Endothelial cell (in vitro differentiated cells): ENCODE results near the gene SLC4A8. TPM values are rescaled to one million over a fixed set of nuclear protein-coding genes. Genes with fewer than 3 reads are reported as not detected.

Experiments used
- DNase-seq: peaks from one replicate; pipeline ENCODE4 v3.0.0; 2021; ENCODE audit warnings: low spot score
- H3K27ac Mint-ChIP-seq: one replicate; pipeline ENCODE4 v1.8.0; 2021; ENCODE audit warnings: mixed read lengths, inconsistent platforms; ENCODE audit not compliant: unreplicated experiment
- H3K27me3 Mint-ChIP-seq: one replicate; pipeline ENCODE4 v1.8.0; 2021; ENCODE audit warnings: mild to moderate bottlenecking, moderate library complexity, mixed read lengths, inconsistent platforms; ENCODE audit not compliant: unreplicated experiment
- H3K36me3 Mint-ChIP-seq: one replicate; pipeline ENCODE4 v1.8.0; 2021; ENCODE audit warnings: mild to moderate bottlenecking, low read depth, mixed read lengths, inconsistent platforms; ENCODE audit not compliant: unreplicated experiment
- H3K4me1 Mint-ChIP-seq: one replicate; pipeline ENCODE4 v1.8.0; 2021; ENCODE audit warnings: mild to moderate bottlenecking, mixed read lengths, inconsistent platforms; ENCODE audit not compliant: unreplicated experiment
- H3K4me3 Mint-ChIP-seq: one replicate; pipeline ENCODE4 v1.8.0; 2021; ENCODE audit warnings: mild to moderate bottlenecking, mixed read lengths, inconsistent platforms; ENCODE audit not compliant: unreplicated experiment
- H3K9me3 Mint-ChIP-seq: one replicate; pipeline ENCODE4 v1.8.0; 2021; ENCODE audit warnings: mixed read lengths, inconsistent platforms; ENCODE audit not compliant: unreplicated experiment
- total RNA-seq: library from RNA; stranded (reverse); fragmentation: NEBNext Ultra II Directional; extraction: Animal tissue kit (Norgen Biotek cat#: 25700); gene quantifications from one replicate; pipeline ENCODE4 v1.2.1, GENCODE V29; 2021; ENCODE audit not compliant: unreplicated experiment
- TF ChIP-seq, protein P1 (sequence below): fragments of 200-600 bp; sonication (generic); IDR thresholded peaks from one replicate; pipeline ENCODE4 v1.5.0; 2021; ENCODE audit warnings: antibody characterized with exemption; ENCODE audit not compliant: unreplicated experiment

SLC4A8 gene
- total RNA-seq, 1 donor from 2014 or later: 16.7 TPM

DNA sequence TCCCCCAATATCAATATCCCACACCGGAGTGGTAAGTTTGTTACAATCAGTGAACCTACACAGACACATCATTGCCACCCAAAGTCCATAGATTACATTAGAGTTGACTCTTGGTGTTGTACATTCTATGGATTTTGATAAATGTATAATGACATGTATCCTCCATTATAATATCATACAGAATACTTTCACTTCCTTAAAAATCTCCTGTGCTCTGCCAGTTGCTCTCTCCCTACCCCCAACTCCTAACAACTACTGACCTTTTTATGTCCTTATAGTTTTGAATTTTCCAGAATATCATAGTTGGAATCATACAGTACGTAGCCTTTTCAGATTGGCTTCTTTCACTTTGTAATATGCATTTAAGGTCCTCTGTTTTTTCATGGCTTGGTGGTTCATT, 48.4 kb downstream of the SLC4A8 start:
- TF ChIP-seq, protein P1, sequence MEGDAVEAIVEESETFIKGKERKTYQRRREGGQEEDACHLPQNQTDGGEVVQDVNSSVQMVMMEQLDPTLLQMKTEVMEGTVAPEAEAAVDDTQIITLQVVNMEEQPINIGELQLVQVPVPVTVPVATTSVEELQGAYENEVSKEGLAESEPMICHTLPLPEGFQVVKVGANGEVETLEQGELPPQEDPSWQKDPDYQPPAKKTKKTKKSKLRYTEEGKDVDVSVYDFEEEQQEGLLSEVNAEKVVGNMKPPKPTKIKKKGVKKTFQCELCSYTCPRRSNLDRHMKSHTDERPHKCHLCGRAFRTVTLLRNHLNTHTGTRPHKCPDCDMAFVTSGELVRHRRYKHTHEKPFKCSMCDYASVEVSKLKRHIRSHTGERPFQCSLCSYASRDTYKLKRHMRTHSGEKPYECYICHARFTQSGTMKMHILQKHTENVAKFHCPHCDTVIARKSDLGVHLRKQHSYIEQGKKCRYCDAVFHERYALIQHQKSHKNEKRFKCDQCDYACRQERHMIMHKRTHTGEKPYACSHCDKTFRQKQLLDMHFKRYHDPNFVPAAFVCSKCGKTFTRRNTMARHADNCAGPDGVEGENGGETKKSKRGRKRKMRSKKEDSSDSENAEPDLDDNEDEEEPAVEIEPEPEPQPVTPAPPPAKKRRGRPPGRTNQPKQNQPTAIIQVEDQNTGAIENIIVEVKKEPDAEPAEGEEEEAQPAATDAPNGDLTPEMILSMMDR: no peak
- Mint-ChIP-seq H3K36me3 (peaks cover 10% of the 10 kb centered on the region), H3K27me3 (no peaks in the 10 kb centered on the region)

DNA sequence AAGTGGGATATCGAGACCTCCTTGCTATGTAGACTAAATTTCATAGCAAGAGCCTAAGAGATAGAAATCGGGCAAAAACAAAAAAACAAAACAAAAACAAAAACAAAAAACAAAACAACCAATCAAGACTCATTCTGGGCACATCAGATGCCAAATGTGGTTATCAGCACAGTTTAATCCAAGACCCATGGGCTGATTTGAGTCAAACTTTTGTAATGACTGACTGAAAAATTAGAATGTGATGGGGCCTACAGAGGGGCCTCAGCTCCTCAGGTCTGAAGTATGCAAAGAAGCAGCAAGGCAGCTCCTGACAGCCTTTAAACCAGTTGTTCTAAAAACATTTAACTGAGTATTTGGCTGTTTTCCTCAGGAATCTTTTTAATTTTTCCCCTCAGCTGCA, 49.3 kb downstream of the SLC4A8 start:
- TF ChIP-seq, protein P1: no peak
- Mint-ChIP-seq H3K4me3 (no peak overlapping the region), H3K27ac (no peak overlapping the region), H3K4me1 (no peaks in the 10 kb centered on the region), H3K27me3 (no peaks in the 10 kb centered on the region), H3K36me3 (peaks cover 10% of the 10 kb centered on the region), H3K9me3 (no peaks in the 10 kb centered on the region)
- no peak for DNase-seq

More for the DNA sequence above, 48.4 kb downstream of the SLC4A8 start:
- DNase-seq: no peak
- H3K4me1 Mint-ChIP-seq: no peaks in the 10 kb centered on the region
- H3K9me3 Mint-ChIP-seq: no peaks in the 10 kb centered on the region
- H3K27ac Mint-ChIP-seq: no peak overlapping the region
- no peak overlapping the region for H3K4me3 Mint-ChIP-seq

DNA sequence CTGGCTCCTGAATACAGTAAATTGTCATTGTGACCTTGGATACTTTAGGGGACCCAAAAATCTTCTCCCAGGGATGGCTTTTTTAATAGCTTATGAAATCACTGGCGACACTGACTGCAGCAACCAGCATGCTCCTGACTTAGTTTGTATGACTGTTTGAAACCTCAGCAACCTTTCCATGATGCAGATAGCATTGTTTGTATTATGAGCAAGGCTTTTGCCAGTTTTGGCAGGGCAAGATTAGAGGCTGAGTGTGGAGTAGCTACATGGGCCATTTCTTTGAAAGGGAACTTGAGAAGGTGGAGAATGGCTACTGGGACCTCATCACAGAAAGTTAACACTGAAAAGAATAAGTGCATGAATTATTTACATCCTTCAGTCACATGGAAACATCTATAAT, 50.9 kb downstream of the SLC4A8 start:
- no peaks in the 10 kb centered on the region for H3K9me3 Mint-ChIP-seq
- H3K36me3 Mint-ChIP-seq: peaks cover 10% of the 10 kb centered on the region
- no peak overlapping the region for H3K4me3 Mint-ChIP-seq
- H3K27me3 Mint-ChIP-seq: no peaks in the 10 kb centered on the region
- no peak for DNase-seq
- H3K27ac Mint-ChIP-seq: no peak overlapping the region
- H3K4me1 Mint-ChIP-seq: no peaks in the 10 kb centered on the region
- TF ChIP-seq, protein P1: no peak

DNA sequence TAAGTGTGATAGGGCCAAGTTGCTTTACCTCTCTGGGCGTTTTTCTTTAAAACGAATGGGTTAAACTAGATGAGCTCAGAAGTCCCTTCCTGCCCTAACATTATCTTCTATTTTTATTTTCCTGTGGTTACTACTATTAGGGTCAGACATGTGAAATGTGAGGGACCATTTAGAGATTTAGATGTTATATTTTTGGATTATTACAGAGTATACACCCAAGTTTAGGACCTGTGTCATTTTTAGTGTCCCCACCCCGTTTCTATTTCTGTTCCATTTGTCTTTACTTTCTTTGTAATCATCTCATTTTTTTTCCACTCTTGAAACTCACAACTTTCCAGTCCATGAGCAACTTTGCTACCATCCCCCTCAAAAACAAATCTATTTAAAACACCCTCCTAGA, 56.3 kb downstream of the SLC4A8 start:
- H3K27ac Mint-ChIP-seq: no peak overlapping the region
- no peak overlapping the region for H3K4me3 Mint-ChIP-seq

DNA sequence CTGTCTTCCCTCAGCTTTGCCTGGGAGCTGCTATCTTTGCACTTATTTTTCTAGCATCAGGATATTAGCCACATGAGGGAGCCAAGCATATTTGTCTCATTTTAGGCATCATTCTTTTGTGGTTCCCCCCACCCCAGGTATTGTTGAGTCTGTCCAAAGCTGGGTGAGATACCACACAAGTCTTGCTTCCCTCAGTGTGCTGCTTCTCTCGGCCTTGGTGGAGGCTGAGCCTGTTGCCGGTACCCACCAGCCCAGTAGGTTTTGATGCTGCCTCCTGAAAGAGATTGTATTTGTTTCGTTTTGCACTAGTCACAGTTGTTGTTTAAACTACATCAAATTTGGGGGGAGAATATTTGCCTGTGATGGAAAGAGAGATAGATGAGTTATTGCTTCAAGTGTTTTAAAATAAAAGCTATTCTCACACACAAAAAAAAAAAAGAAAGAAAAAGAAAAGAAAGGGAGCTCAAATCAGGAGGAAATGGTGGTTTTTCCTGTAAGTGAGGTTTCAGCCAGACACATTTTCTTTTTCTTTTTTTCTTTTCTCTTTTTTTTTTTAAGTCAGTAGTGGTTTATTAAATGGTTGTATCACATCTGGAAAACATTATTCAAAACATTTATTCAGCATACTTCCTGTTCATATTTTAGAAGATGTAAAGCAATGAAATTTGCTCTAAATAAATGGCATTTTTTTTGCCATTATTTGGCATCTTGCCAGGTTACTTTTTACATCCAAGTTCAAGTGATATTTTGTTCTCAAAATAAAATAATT, 58.5 kb downstream of the SLC4A8 start:
- Mint-ChIP-seq H3K36me3 (no peaks in the 10 kb centered on the region), H3K4me1 (peaks cover 7% of the 10 kb centered on the region), H3K9me3 (no peaks in the 10 kb centered on the region), H3K27ac (no peak overlapping the region), H3K4me3 (no peak overlapping the region), H3K27me3 (no peaks in the 10 kb centered on the region)
- TF ChIP-seq, protein P1: no peak
- no peak for DNase-seq

More for the DNA sequence above, 56.3 kb downstream of the SLC4A8 start:
- no peak for DNase-seq
- Mint-ChIP-seq H3K9me3 (no peaks in the 10 kb centered on the region), H3K4me1 (peaks cover 7% of the 10 kb centered on the region), H3K36me3 (no peaks in the 10 kb centered on the region), H3K27me3 (no peaks in the 10 kb centered on the region)
- TF ChIP-seq, protein P1: no peak
